K562 (cell line): ENCODE measurements around the gene ART4. TPM values are rescaled to one million over a fixed set of nuclear protein-coding genes. Genes with fewer than 3 reads are reported as not detected.

ENCODE experiments used
- ARID1B ChIP-seq: fragments of 450-650 bp; IDR thresholded peaks from 2 replicates; pipeline ENCODE4 v1.6.1; 2016; ENCODE audit warnings: antibody characterized with exemption, mild to moderate bottlenecking, inconsistent platforms
- BCOR ChIP-seq: fragments of 450-650 bp; IDR thresholded peaks from 2 replicates; pipeline ENCODE4 v1.6.1; 2016
- BDP1 ChIP-seq: IDR thresholded peaks from 3 replicates; pipeline ENCODE4 v1.6.1; 2011; ENCODE audit not compliant: insufficient read length, insufficient read depth
- CBFA2T3 ChIP-seq: fragments of 450-650 bp; IDR thresholded peaks from 2 replicates; pipeline ENCODE4 v1.6.1; 2017
- CCAR2 ChIP-seq: fragments of 200-400 bp; formaldehyde crosslinking; IDR thresholded peaks from 2 replicates; pipeline ENCODE4 v1.6.1; 2017; ENCODE audit warnings: mild to moderate bottlenecking, low read depth, low read length
- CCNT2 ChIP-seq: IDR thresholded peaks from 2 replicates; pipeline ENCODE4 v1.6.1; 2011; ENCODE audit warnings: borderline replicate concordance, low read depth, mild to moderate bottlenecking, moderate library complexity, mixed read lengths, low read length; ENCODE audit not compliant: insufficient read length; ENCODE audit errors: extremely low read depth
- CHD4 ChIP-seq: fragments of 200-600 bp; sonication (generic); IDR thresholded peaks from 3 replicates; pipeline ENCODE4 v1.6.1; 2012; ENCODE audit warnings: low read depth, mild to moderate bottlenecking, mixed read lengths, low read length, inconsistent platforms; ENCODE audit not compliant: insufficient read depth, insufficient replicate concordance, poor library complexity, severe bottlenecking
- CUX1 ChIP-seq: fragments of 200-800 bp; sonication (Bioruptor generic); IDR thresholded peaks from 2 replicates; pipeline ENCODE4 v1.6.1; 2016; ENCODE audit warnings: missing genetic modification characterization, missing compliant biosample characterization
- ELK3 ChIP-seq: fragments of 450-650 bp; formaldehyde crosslinking; IDR thresholded peaks from 2 replicates; pipeline ENCODE4 v1.4.0; 2020; ENCODE audit warnings: mild to moderate bottlenecking
- HCFC1 ChIP-seq: IDR thresholded peaks from 2 replicates; pipeline ENCODE4 v1.6.1; 2012; ENCODE audit warnings: low read depth, low read length, improper control_type of control experiment
- HEY1 ChIP-seq: fragments of 250-450 bp; sonication (Bioruptor Pico); IDR thresholded peaks from 2 replicates; pipeline ENCODE4 v1.5.0; 2020; ENCODE audit warnings: mild to moderate bottlenecking, moderate library complexity, borderline replicate concordance
- HOMEZ ChIP-seq: fragments of 250-450 bp; sonication (Bioruptor Pico); IDR thresholded peaks from 2 replicates; pipeline ENCODE4 v1.4.0; 2020; ENCODE audit warnings: mild to moderate bottlenecking, moderate library complexity
- KDM1A ChIP-seq, 2 experiments: fragments of 450-650 bp; IDR thresholded peaks; 2 replicates each; pipeline ENCODE4 v1.6.1; 2016; ENCODE audit warnings: mild to moderate bottlenecking in 2 of 2
- NEUROD1 ChIP-seq: fragments of 150-350 bp; IDR thresholded peaks from 2 replicates; pipeline ENCODE4 v1.6.1; 2014; ENCODE audit warnings: borderline replicate concordance, low read length, low read depth; ENCODE audit not compliant: partially characterized antibody
- NR3C1 ChIP-seq: sonication (generic); formaldehyde crosslinking; IDR thresholded peaks from 2 replicates; pipeline ENCODE4 v1.8.1; 2022; ENCODE audit warnings: missing genetic modification reagents
- SMARCE1 ChIP-seq: fragments of 450-650 bp; IDR thresholded peaks from 2 replicates; pipeline ENCODE4 v1.7.1; 2016; ENCODE audit warnings: mild to moderate bottlenecking
- TAF1 ChIP-seq: IDR thresholded peaks from 2 replicates; pipeline ENCODE4 v1.6.1; 2011; ENCODE audit warnings: mild to moderate bottlenecking, low read length, moderate library complexity; ENCODE audit not compliant: insufficient read depth, control insufficient read depth, severe bottlenecking; ENCODE audit errors: extremely low read depth
- THRAP3 ChIP-seq: fragments of 450-650 bp; IDR thresholded peaks from 2 replicates; pipeline ENCODE4 v1.6.1; 2016; ENCODE audit warnings: mild to moderate bottlenecking, inconsistent platforms, borderline replicate concordance
- ZEB2 ChIP-seq: fragments of 450-650 bp; IDR thresholded peaks from 2 replicates; pipeline ENCODE4 v1.6.1; 2016
- ZNF766 ChIP-seq: fragments of 200-800 bp; sonication (Bioruptor generic); conservative IDR thresholded peaks from 2 replicates; pipeline ENCODE4 v1.6.1; 2016; ENCODE audit warnings: missing genetic modification characterization, missing compliant biosample characterization
- polyA plus RNA-seq, 8 experiments: library from polyadenylated mRNA; depleted of rRNA in 4 of 8; stranded (reverse) in 5 of 8; unstranded in 3 of 8; fragments of >200 nt; fragmentation: Nextera tagmentation in 2 of 8; fragmentation: Illumina TruSeq in 1 of 8; extraction: Ambion mirVana in 2 of 8; extraction: Trizol in 1 of 8; gene quantifications; 2 replicates each; pipeline versions ENCODE4 v1.2.1 to v1.2.3, GENCODE V29; 2011 to 2014; ENCODE audit warnings: inconsistent platforms in 1 of 8, missing spikeins in 1 of 8
- total RNA-seq, 7 experiments: library from RNA; depleted of rRNA in 6 of 7; stranded (reverse); fragments of >200 nt in 6 of 7; fragmentation: Illumina TruSeq in 2 of 7; extraction: Trizol in 2 of 7; gene quantifications; 2 replicates each; pipeline versions ENCODE4 v1.2.1 to v1.2.3, GENCODE V29; 2011 to 2021; ENCODE audit warnings: low replicate concordance in 1 of 7
- TF ChIP-seq, protein P1 (sequence below): IDR thresholded peaks from 2 replicates; pipeline ENCODE4 v1.6.1; 2016; ENCODE audit warnings: missing genetic modification characterization, missing compliant biosample characterization

ART4 gene
- total and polyA plus RNA-seq, 9 of the 15 experiments (the other 6 are each of a cell fraction or from before 2014, with no cell fraction given), result 0.07 TPM; not detected in 8

GRCh38 chr12:14843425-14843887 lies at the start of gene ART4 (continued):
- no peak for TF ChIP-seq CUX1 (CRISPR knock-in tag)
- no peak for TF ChIP-seq NR3C1 (CRISPR knock-in tag)
- no peak for TF ChIP-seq HOMEZ
- TF ChIP-seq ARID1B, result peak; percentile 84
- TF ChIP-seq HCFC1, result no peak
- TF ChIP-seq CCNT2, result peak; percentile 66
- no peak for TF ChIP-seq ELK3
- no peak for TF ChIP-seq KDM1A (IDR thresholded peaks at IDR 0.05)
- 0 out of 2 replicates have a peak, but pooled peaks have one; percentile 38 for TF ChIP-seq ZNF766 (CRISPR knock-in tag)
- TF ChIP-seq, protein P1, sequence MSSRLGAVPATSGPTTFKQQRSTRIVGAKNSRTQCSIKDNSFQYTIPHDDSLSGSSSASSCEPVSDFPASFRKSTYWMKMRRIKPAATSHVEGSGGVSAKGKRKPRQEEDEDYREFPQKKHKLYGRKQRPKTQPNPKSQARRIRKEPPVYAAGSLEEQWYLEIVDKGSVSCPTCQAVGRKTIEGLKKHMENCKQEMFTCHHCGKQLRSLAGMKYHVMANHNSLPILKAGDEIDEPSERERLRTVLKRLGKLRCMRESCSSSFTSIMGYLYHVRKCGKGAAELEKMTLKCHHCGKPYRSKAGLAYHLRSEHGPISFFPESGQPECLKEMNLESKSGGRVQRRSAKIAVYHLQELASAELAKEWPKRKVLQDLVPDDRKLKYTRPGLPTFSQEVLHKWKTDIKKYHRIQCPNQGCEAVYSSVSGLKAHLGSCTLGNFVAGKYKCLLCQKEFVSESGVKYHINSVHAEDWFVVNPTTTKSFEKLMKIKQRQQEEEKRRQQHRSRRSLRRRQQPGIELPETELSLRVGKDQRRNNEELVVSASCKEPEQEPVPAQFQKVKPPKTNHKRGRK, result no peak
- TF ChIP-seq TAF1, result no peak
- no peak for TF ChIP-seq CCAR2
- TF ChIP-seq BCOR, result no peak
- no peak for TF ChIP-seq NEUROD1
- TF ChIP-seq SMARCE1, result 0 out of 2 replicates have a peak, but pooled peaks have one; percentile 29
- no peak for TF ChIP-seq BDP1
- TF ChIP-seq ZEB2, result no peak
- no peak for TF ChIP-seq CHD4
- peak; percentile 86 for TF ChIP-seq CBFA2T3
- TF ChIP-seq THRAP3, result no peak
- TF ChIP-seq HEY1 (CRISPR knock-in tag), result no peak
